Transverse colon (tissue), 4 donors: ENCODE results near the gene DDO. TPM values are rescaled to one million over a fixed set of nuclear protein-coding genes. Genes with fewer than 3 reads are reported as not detected.
"Not testable (repeated sequence)": the region's sequence is repeated elsewhere in the genome, so short reads cannot be mapped to it uniquely, and the experiment has no call there.

Experiments used
- DNase-seq: peaks from one replicate; pipeline ENCODE4 v3.0.0-alpha.2; 2019
- H3K27ac ChIP-seq, 4 donors: fragments of 200-600 bp; sonication (generic); 2 replicates each; pipeline ENCODE4 v1.5.1; 2016 to 2018; ENCODE audit warnings: inconsistent platforms in 4 of 4
- H3K27me3 ChIP-seq: fragments of 200-600 bp; sonication (generic); 2 replicates; pipeline ENCODE4 v1.5.1; 2017; ENCODE audit warnings: inconsistent platforms
- H3K36me3 ChIP-seq, 4 donors: fragments of 200-600 bp; sonication (generic); 2 replicates each; pipeline ENCODE4 v1.5.1; 2017 to 2019; ENCODE audit warnings: inconsistent platforms in 4 of 4
- H3K4me1 ChIP-seq, 4 donors: fragments of 200-600 bp; sonication (generic); 2 replicates each; pipeline ENCODE4 v1.5.1; 2017 to 2020; ENCODE audit warnings: inconsistent platforms in 4 of 4
- H3K4me3 ChIP-seq, 4 donors: fragments of 200-600 bp; sonication (generic); 1 replicate in 1 of 4; 2 replicates in 3 of 4; pipeline versions ENCODE4 v1.5.1 to v1.6.1; 2017 to 2019; ENCODE audit warnings: inconsistent platforms in 4 of 4
- H3K9me3 ChIP-seq, 2 donors: fragments of 200-600 bp; sonication (generic); 2 replicates each; pipeline ENCODE4 v1.5.1; 2017 to 2019; ENCODE audit warnings: inconsistent platforms in 2 of 2
- EP300 ChIP-seq: sonication (generic); formaldehyde crosslinking; IDR thresholded peaks from one replicate; pipeline ENCODE4 v1.6.1; 2017; ENCODE audit warnings: antibody characterized with exemption, low read depth
- POLR2A ChIP-seq: fragments of 450-650 bp; IDR thresholded peaks from one replicate; pipeline ENCODE4 v1.6.1; 2016; ENCODE audit warnings: antibody characterized with exemption, mild to moderate bottlenecking, moderate library complexity
- POLR2AphosphoS5 ChIP-seq, 3 donors: sonication (generic); formaldehyde crosslinking; IDR thresholded peaks; one replicate each; pipeline ENCODE4 v1.6.1; 2016; ENCODE audit warnings: antibody characterized with exemption in 3 of 3
- WGBS, 2 donors: methylation state at CpG; one replicate each; pipeline ENCODE4 v1.1.5; 2018; ENCODE audit warnings: low coverage in 1 of 2; 5-methylcytosine and 5-hydroxymethylcytosine counted together
- in situ Hi-C, 4 donors: fragments of 200-750 bp; cut with MboI; loops; one replicate each; pipeline versions ENCODE4 v1.15.0 to v1.15.1; 2017; ENCODE audit warnings: low sequenced_read_pairs in 3 of 4, low pct_ligation_motif_present in 1 of 4, low pct_unique_long_range_greater_than_20kb in 1 of 4
- intact Hi-C: fragments of 100-400 bp; cut with DNase I; formaldehyde crosslinking; loops from one replicate; pipeline ENCODE4 v1.15.1; 2023; ENCODE audit warnings: low total_unique reads
- total RNA-seq, 4 donors: library from RNA; depleted of rRNA; stranded (reverse); fragments of >200 nt; gene quantifications; one replicate each; pipeline ENCODE4 v1.1.0, GENCODE V29; 2016
- TF ChIP-seq, protein P1 (sequence below), 5 experiments: fragments of 200-600 bp in 3 of 5; fragments of 450-650 bp in 2 of 5; sonication (generic) in 3 of 5; IDR thresholded peaks; 1 replicate in 2 of 5; 2 replicates in 3 of 5; pipeline ENCODE4 v1.5.1; 2016 to 2017; ENCODE audit warnings: antibody characterized with exemption in 5 of 5, inconsistent platforms in 3 of 5, mild to moderate bottlenecking in 2 of 5, moderate library complexity in 1 of 5

The DDO gene
- total RNA-seq, 4 donors from 2014 or later, result 0.95 to 21.9 (median 1.2) TPM; not detected in 1

DNA sequence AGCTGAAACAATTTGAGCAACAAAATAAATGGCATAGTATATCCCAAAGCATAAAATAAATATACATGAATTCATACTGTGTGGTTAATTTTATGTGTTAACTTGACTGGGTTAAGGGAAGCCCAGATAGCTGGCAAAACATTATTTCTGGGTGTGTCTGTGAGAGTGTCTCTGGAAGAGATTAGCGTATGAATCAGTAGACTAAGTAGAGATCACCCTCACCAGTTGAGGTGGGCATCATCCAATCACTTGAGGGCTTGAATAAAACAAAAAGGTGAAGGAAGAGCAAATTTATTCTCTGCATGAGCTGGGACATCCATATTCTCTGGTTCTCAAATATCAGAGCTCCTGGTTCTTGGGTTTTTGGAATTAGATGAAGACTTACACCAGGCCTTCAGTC lies 43.1 kb upstream of the DDO start:
- DNase-seq, result no peak
- in situ Hi-C loops, result no loop called here
- Histone ChIP-seq H3K27me3 (no peaks in the 10 kb centered on the region), H3K36me3 (no peaks in the 10 kb centered on the region), H3K4me1 (no peaks in the 10 kb centered on the region), H3K27ac (no peak overlapping the region), H3K4me3 (no peak overlapping the region), H3K9me3 (peaks cover 17 to 20% of the 10 kb centered on the region in 2 donors)
- WGBS, 2 donors, result 71 to 95% methylated on average over 1 of the region's 1 CpG
- intact Hi-C loops, result no loop called here
- TF ChIP-seq, protein P1, sequence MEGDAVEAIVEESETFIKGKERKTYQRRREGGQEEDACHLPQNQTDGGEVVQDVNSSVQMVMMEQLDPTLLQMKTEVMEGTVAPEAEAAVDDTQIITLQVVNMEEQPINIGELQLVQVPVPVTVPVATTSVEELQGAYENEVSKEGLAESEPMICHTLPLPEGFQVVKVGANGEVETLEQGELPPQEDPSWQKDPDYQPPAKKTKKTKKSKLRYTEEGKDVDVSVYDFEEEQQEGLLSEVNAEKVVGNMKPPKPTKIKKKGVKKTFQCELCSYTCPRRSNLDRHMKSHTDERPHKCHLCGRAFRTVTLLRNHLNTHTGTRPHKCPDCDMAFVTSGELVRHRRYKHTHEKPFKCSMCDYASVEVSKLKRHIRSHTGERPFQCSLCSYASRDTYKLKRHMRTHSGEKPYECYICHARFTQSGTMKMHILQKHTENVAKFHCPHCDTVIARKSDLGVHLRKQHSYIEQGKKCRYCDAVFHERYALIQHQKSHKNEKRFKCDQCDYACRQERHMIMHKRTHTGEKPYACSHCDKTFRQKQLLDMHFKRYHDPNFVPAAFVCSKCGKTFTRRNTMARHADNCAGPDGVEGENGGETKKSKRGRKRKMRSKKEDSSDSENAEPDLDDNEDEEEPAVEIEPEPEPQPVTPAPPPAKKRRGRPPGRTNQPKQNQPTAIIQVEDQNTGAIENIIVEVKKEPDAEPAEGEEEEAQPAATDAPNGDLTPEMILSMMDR (IDR thresholded peaks at IDR 0.05), result no peak
- TF ChIP-seq EP300 (no peak), POLR2A (no peak), POLR2AphosphoS5 (IDR thresholded peaks at IDR 0.05) (no peak)

DNA sequence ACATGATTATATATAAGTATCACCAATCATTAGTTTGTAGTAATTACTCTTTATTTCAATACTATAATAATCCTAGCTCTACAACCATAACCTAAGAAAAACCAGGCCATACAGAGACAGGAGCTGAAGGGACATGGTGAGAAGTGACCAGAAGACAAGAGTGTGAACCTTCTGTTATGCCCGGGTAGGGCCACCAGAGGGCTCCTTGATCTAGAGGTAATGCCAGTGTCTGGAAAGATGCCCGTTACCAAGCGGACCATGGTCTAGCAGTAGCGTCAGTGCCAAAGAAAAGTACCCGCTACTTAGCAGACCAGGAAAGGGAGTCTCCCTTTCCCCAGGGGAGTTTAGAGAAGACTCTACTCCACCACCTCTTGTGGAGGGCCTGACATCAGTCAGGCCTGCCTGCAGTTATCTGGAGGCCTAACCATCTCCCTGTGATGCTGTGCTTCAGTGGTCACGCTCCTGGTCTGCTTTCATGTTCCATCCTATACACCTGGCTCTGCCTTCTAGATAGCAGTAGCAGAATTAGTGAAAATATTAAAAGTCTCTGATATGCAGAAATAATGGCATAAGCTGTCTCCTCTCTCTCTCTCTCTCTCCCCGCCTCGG lies 42.3 kb upstream of the DDO start:
- TF ChIP-seq, protein P1 (IDR thresholded peaks at IDR 0.05), result peak in 4 of 5 experiments; percentile 11 to 33 (median 16)
- H3K27ac ChIP-seq, H3K4me3 ChIP-seq, H3K4me1 ChIP-seq, in situ Hi-C loops, H3K36me3 ChIP-seq, H3K27me3 ChIP-seq, intact Hi-C loops: not testable (repeated sequence)
- peaks cover 11 to 14% of the 10 kb centered on the region in 2 donors for H3K9me3 ChIP-seq
- peak; percentile 20 for DNase-seq
- 78 to 90% methylated on average over 2 to 8 of the region's 8 CpGs for WGBS, 2 donors

DNA sequence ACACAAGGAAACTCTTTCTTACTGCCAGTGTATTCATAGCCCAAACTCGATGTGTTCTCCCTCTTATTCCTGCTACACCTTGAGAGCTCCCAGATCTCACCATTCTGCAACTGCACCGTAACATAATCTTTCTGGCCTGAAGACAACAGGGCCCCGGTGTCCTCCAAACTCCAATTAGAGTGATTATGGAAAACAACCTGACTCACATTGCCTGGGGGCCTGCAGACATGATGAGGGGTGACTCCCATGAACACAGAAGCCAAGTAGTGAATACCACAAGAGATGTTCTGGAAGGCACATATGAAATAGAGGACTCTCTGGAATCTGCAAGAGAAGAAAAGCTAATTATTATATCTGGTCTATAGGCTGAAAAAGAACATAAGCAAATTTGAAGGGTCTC lies 41.3 kb upstream of the DDO start:
- H3K36me3 ChIP-seq, result no peaks in the 10 kb centered on the region
- H3K9me3 ChIP-seq, result peaks cover under 1 to 4% of the 10 kb centered on the region in 2 donors
- DNase-seq, result no peak
- no peak overlapping the region for H3K4me3 ChIP-seq
- no peak overlapping the region for H3K27ac ChIP-seq
- H3K4me1 ChIP-seq, result no peaks in the 10 kb centered on the region
- H3K27me3 ChIP-seq, result no peaks in the 10 kb centered on the region
- intact Hi-C loops (no loop called here), in situ Hi-C loops (no loop called here)
- 75 to 85% methylated on average over 3 of the region's 3 CpGs for WGBS, 2 donors
- TF ChIP-seq POLR2AphosphoS5 (IDR thresholded peaks at IDR 0.05), result no peak
- no peak for TF ChIP-seq EP300
- TF ChIP-seq, protein P1 (IDR thresholded peaks at IDR 0.05), result no peak
- no peak for TF ChIP-seq POLR2A

DNA sequence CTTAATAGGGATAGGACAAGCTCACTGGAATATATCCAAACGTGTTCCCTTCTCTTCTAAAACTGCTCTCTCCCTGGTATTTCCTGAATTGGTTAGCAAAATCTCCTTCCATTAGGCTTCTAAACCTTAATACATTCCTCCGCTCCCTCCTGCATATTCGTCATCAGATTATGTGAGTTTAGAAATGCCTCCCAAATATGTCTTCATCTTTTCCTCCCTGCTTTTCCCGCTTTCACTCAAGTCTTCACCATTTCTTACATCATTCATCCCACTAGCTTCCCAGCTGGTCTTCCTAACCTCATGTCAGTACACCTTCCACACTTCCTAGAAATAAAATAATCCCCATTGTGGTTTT lies 34.1 kb upstream of the DDO start:
- H3K4me3 ChIP-seq, result no peak overlapping the region
- no peak for DNase-seq
- H3K27ac ChIP-seq, result no peak overlapping the region
- 81 to 85% methylated on average over 3 to 4 of the region's 4 CpGs for WGBS, 2 donors
- H3K4me1 ChIP-seq, result no peaks in the 10 kb centered on the region
- no peaks in the 10 kb centered on the region for H3K27me3 ChIP-seq
- no peaks in the 10 kb centered on the region for H3K9me3 ChIP-seq
- no peak for TF ChIP-seq POLR2AphosphoS5 (IDR thresholded peaks at IDR 0.05)
- TF ChIP-seq POLR2A, result no peak
- no peak for TF ChIP-seq EP300
- TF ChIP-seq, protein P1 (IDR thresholded peaks at IDR 0.05), result no peak
- no peaks in the 10 kb centered on the region for H3K36me3 ChIP-seq
- in situ Hi-C loops, result no loop called here
- intact Hi-C loops, result no loop called here
